ENCODE measurements around the gene NDUFAF3.

The NDUFAF3 gene

DNA sequence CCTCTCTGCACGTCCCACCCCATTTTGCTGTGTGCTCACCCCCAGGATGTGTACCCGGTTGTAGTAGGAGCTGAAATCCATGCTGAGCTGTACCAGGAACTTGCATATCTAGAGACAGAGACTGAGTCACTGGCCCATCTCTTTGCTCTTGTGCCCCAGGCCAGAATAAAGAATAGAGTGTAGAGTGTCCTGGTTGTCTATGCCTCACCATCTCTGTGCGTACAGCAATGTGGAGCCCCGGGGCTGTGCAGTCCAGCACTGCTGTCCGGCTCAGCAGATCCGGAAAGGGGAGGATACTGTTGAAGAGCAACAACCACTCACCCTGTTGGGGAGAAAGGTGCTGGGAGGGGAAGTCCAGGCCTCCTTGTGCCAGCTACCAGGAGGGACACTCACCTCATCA is 6.2 kb upstream of the NDUFAF3 start:
- ChIA-PET POLR2A (interaction anchor here (0.5 to 4.4 kb wide), 3 partner anchors 8 to 410 kb away, joined by 3 to 51 read pairs (median 3); partner anchors contain the start of gene WDR6), CTCF (interaction anchor here (0.7 to 9.8 kb wide), 4 partner anchors 7 to 26 kb away, joined by 3 to 95 read pairs (median 31); partner anchors contain the start of genes IMPDH2, NDUFAF3, P4HTM and WDR6)
- TF ChIP-seq, protein P1, sequence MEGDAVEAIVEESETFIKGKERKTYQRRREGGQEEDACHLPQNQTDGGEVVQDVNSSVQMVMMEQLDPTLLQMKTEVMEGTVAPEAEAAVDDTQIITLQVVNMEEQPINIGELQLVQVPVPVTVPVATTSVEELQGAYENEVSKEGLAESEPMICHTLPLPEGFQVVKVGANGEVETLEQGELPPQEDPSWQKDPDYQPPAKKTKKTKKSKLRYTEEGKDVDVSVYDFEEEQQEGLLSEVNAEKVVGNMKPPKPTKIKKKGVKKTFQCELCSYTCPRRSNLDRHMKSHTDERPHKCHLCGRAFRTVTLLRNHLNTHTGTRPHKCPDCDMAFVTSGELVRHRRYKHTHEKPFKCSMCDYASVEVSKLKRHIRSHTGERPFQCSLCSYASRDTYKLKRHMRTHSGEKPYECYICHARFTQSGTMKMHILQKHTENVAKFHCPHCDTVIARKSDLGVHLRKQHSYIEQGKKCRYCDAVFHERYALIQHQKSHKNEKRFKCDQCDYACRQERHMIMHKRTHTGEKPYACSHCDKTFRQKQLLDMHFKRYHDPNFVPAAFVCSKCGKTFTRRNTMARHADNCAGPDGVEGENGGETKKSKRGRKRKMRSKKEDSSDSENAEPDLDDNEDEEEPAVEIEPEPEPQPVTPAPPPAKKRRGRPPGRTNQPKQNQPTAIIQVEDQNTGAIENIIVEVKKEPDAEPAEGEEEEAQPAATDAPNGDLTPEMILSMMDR (IDR thresholded peaks at IDR 0.05; ENCODE audit: insufficient read depth, low read length, missing control alignments): no peak
- H3K4me3 ChIP-seq (ENCODE audit: low read depth, low read length): no peak overlapping the region
- no peak for DNase-seq (ENCODE audit: low read depth, low spot score)

DNA sequence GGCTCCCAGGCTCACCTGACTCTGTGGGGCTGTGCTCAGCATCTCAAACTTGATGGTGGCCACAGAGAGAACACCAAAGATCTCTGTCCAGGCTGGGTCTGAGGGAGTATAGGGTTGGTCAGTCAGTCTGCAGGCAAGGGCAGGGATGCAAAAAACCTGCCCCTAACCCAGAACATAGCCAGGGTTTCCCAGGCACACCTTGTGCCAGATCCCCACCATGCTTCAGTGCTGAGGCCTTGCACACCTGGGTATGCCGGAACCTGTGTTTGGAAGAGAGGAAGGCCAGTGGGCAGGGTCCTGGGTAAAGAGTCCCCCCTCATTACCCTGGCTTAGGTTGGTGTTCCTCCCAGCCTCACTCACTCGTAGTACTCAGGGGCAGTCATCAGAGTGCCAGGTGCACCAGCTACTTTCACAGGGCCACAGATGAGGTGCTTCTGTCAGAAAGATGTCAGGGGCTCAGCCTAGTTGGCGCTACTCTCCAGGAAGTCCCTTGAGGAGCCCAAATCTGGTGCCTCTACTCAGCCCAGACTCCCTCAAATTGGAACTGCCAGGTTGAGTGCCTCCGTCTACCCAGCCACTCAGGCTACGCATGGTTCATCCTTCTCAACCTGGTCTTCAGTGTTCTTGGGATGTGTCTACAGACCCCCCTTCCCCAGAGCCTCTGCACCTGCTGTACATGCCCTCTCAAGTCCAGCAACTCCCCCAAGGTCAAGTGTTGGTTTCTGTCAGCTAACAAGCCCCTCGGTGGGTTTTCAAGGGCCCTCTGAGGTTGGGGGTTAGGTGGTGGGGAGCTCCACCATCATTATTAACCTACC is 5.3 kb upstream of the NDUFAF3 start:
- no peak for DNase-seq (ENCODE audit: low read depth, low spot score)
- TF ChIP-seq, protein P1 (IDR thresholded peaks at IDR 0.05; ENCODE audit: insufficient read depth, low read length, missing control alignments): no peak
- ChIA-PET CTCF (interaction anchor here (1.2 to 9.8 kb wide), 4 partner anchors 10 to 28 kb away, joined by 3 to 95 read pairs (median 8); partner anchors contain the start of genes IMPDH2 and WDR6), POLR2A (interaction anchor here (0.5 to 4.4 kb wide), 4 partner anchors 9 to 433 kb away, joined by 3 to 51 read pairs (median 10); partner anchors contain the start of genes IMPDH2 and WDR6)
- H3K4me3 ChIP-seq (ENCODE audit: low read depth, low read length): no peak overlapping the region

DNA sequence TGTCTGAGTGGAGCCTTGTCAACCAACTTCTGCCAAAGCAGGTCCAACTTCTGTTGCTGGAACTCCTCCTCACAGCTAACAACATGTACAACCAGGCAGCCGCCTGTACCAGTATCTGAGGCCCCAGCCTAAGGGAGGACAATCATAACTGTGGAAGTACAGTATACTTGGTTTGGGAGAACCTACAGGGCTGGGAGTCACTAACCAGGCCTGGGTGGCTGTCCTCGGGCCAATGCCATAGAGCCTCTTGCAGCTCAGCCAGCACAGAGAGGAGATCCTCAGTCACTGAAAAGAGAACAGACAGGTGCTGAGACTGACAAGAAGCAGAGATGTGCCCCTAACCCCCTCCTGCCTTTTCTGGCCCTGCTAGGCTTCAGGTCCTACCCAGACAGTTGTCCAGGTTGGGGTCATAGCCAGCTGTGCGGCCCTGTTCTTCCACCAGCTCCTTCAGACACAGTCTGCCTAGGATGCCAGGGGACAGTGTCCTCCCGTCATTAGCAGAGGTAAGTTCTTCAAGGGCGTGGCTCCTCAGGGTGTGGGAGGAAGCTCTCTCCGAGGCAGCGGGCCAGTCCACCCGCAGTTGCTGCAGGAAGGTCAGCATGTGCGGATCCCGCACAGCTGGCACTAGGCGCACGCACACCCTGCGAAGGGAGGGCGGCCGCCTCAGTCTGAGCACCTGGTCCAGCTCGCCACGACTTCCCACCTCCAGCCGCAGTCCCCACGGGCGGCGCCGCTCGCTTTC is 4.5 kb upstream of the NDUFAF3 start:
- peak overlapping the region; percentile 79 for H3K4me3 ChIP-seq (ENCODE audit: low read depth, low read length)
- TF ChIP-seq, protein P1 (IDR thresholded peaks at IDR 0.05; ENCODE audit: insufficient read depth, low read length, missing control alignments): no peak
- no peak for DNase-seq (ENCODE audit: low read depth, low spot score)
- ChIA-PET CTCF (interaction anchor here (1.4 to 9.8 kb wide), 3 partner anchors 11 to 29 kb away, joined by 3 to 95 read pairs (median 14); partner anchors contain the start of gene WDR6), POLR2A (interaction anchor here (0.5 to 4.4 kb wide), 5 partner anchors 10 to 433 kb away, joined by 3 to 51 read pairs (median 5); partner anchors contain the start of genes IMPDH2 and WDR6)

DNA sequence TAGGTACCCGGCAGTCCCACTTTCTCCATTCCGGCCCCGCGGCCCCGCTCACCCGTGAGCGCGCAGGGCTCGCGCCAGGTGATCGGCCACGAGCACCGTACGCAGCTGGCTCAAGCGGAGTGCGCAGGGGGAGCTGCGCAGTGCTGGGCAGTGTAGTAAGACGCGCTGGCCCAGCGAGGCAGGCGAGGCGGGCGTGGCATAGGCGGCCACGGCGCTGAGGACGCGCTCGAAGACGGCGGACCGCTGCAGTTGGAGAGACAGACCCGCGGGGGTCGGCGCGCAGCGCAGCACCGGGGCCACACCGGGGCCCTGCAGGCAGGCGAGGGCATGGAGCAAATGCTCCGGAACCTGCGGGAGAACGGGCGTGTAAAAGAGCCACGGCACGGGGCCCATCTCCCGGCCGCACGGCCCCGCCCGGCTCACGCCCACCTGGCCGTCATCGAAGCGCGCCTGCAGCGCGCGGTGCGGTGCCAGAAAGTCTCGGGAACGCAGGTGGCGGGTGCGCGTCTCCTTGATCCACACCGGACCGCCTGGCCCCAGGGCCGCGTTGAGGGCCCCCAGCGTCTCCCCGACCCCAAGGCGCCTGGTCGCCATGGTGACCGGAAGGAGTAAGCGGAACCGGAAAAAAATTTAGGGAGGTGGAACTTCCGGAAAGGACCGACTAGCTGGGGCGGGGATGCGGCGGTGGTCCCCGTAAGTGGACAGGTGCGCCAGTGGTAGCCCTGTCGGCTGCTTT is 3.8 kb upstream of the NDUFAF3 start, which contains the start of gene DALRD3:
Gene DALRD3 (minus strand): TSS at position 610 of the 736 bp plus-strand sequence. CDS start 16 bp downstream, at position 594.
- no peak for DNase-seq (ENCODE audit: low read depth, low spot score)
- CTCF ChIA-PET: interaction anchor here (1.4 to 9.8 kb wide), 3 partner anchors 11 to 29 kb away, joined by 3 to 95 read pairs (median 14); partner anchors contain the start of gene WDR6
- POLR2A ChIA-PET: interaction anchor here (0.7 to 4.4 kb wide), 4 partner anchors 10 to 28 kb away, joined by 3 to 51 read pairs (median 10); partner anchors contain the start of genes IMPDH2, P4HTM and WDR6
- peak within 1 kb of the TSS; percentile 79 for H3K4me3 ChIP-seq (ENCODE audit: low read depth, low read length)
- TF ChIP-seq, protein P1 (IDR thresholded peaks at IDR 0.05; ENCODE audit: insufficient read depth, low read length, missing control alignments): no peak

DNA sequence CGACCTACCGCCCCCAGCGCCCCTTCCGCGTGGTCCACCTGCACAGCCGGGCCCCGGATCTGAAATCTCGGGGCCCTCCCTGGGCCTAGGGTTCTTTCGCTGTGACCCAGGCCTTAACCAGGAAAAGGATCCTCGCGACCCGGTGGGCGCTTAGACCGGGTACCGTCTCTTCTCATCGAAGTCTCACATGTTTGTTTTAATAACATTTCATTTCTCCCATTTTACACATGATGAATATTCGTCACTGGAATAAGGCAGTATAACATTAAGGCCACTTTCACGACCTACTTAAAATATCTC is 3.3 kb upstream of the NDUFAF3 start:
- ChIA-PET POLR2A (interaction anchor here (1.0 to 4.4 kb wide), 3 partner anchors 11 to 29 kb away, joined by 3 to 51 read pairs (median 17); partner anchors contain the start of genes IMPDH2, P4HTM and WDR6), CTCF (interaction anchor here (9.8 kb wide), 1 partner anchor 12 kb away, joined by 95 read pairs; the partner anchor contains the start of gene WDR6)
- no peak for DNase-seq (ENCODE audit: low read depth, low spot score)
- H3K4me3 ChIP-seq (ENCODE audit: low read depth, low read length): peak overlapping the region; percentile 79
- TF ChIP-seq, protein P1 (IDR thresholded peaks at IDR 0.05; ENCODE audit: insufficient read depth, low read length, missing control alignments): no peak

Measured in AG04449 (cell line).